ENCODE data around the gene UCK1.

- no peak for TF ChIP-seq CTCF (IDR thresholded peaks at IDR 0.05; ENCODE audit: insufficient read depth, low read length)
- TF ChIP-seq GABPA (IDR thresholded peaks at IDR 0.05; ENCODE audit: low read depth), result no peak
- no peak; the same call in 1 of the 2 replicates for TF ChIP-seq POLR2AphosphoS5 (IDR thresholded peaks at IDR 0.05; ENCODE audit: low read depth)
- TF ChIP-seq REST (IDR thresholded peaks at IDR 0.05; ENCODE audit: insufficient replicate concordance, low read depth), result no peak
- TF ChIP-seq SPI1 (IDR thresholded peaks at IDR 0.05; ENCODE audit: borderline replicate concordance, low read depth), result no peak
These were observed 7.3 kb downstream of the UCK1 start for GRCh38 chr9:131523451-131524435.
